ENCODE measurements around the gene MBTPS1.

- no peak for TF ChIP-seq EP300 (IDR thresholded peaks at IDR 0.05)
- no peak for TF ChIP-seq CTCF (IDR thresholded peaks at IDR 0.05)
- no peak for TF ChIP-seq POLR2AphosphoS5 (IDR thresholded peaks at IDR 0.05)
- TF ChIP-seq POLR2A (IDR thresholded peaks at IDR 0.05), result no peak
Observed at GRCh38 chr16:84165746-84166145, 49.0 kb upstream of the MBTPS1 start.

Data from upper lobe of left lung (tissue), 4 donors.